Right lobe of liver (tissue), 6 donors: ENCODE data around the gene RAB35. TPM values are rescaled to one million over a fixed set of nuclear protein-coding genes. Genes with fewer than 3 reads are reported as not detected.

Source experiments
- ATAC-seq, 4 donors: fragments of 200-7000 bp; cut with Tn5 transposase; one replicate each; pipeline ENCODE4 v1.9.1; 2020; ENCODE audit warnings: mild to moderate bottlenecking in 4 of 4, moderate library complexity in 4 of 4
- DNase-seq, 3 donors: peaks; one replicate each; pipeline ENCODE4 v3.0.0-alpha.2; 2020
- H3K27ac ChIP-seq, 3 donors: fragments of 200-600 bp; one replicate each; pipeline ENCODE4 v1.8.0; 2022
- H3K27me3 ChIP-seq, 2 donors: fragments of 200-600 bp; one replicate each; pipeline ENCODE4 v1.8.0; 2022
- H3K36me3 ChIP-seq, 4 donors: fragments of 200-600 bp; sonication (generic) in 1 of 4; one replicate each; pipeline versions ENCODE4 v1.5.1 to v1.8.0; 2017 to 2022; ENCODE audit warnings: control low read depth in 1 of 4
- H3K4me1 ChIP-seq, 4 donors: fragments of 200-600 bp; sonication (generic) in 1 of 4; one replicate each; pipeline versions ENCODE4 v1.5.1 to v1.8.0; 2017 to 2022; ENCODE audit warnings: control low read depth in 1 of 4
- H3K4me3 ChIP-seq, 3 donors: fragments of 200-600 bp; one replicate each; pipeline ENCODE4 v1.8.0; 2022
- H3K9me3 ChIP-seq, 4 donors: fragments of 200-600 bp; sonication (generic) in 1 of 4; one replicate each; pipeline versions ENCODE4 v1.5.1 to v1.8.0; 2017 to 2022; ENCODE audit warnings: control low read depth in 1 of 4
- POLR2A ChIP-seq: fragments of 450-650 bp; IDR thresholded peaks from one replicate; pipeline ENCODE4 v1.6.1; 2017; ENCODE audit warnings: antibody characterized with exemption, mild to moderate bottlenecking
- WGBS: methylation state at CpG from one replicate; pipeline ENCODE4 v1.1.6; 2018; ENCODE audit warnings: low coverage, low lambda C conversion rate; ENCODE audit not compliant: insufficient coverage; ENCODE audit errors: missing lambda C conversion rate; 5-methylcytosine and 5-hydroxymethylcytosine counted together
- intact Hi-C, 2 donors: fragments of 100-400 bp; cut with DNase I; formaldehyde crosslinking; loops; one replicate each; pipeline versions ENCODE4 v1.11.2 to v1.14.1; 2022
- total RNA-seq, 6 experiments: library from RNA; depleted of rRNA in 2 of 6; stranded (reverse); fragments of >200 nt in 2 of 6; fragmentation: NEBNext Ultra II Directional in 3 of 6; extraction: Animal tissue kit (Norgen Biotek cat#: 25700) in 3 of 6; gene quantifications; one replicate each; pipeline versions ENCODE4 v1.1.0 to v1.2.4, GENCODE V29; 2016 to 2023
- TF ChIP-seq, protein P1 (sequence below), 4 donors: fragments of 200-600 bp in 3 of 4; fragments of 450-650 bp in 1 of 4; IDR thresholded peaks; one replicate each; pipeline versions ENCODE4 v1.5.1 to v1.8.0; 2016 to 2022; ENCODE audit warnings: antibody characterized with exemption in 4 of 4, mild to moderate bottlenecking in 2 of 4
- donor health status: DM: no; HTN: yes; CAD: no.
- donor health status: DM: no; HTN: no; CAD: no.
- donor health status: DM: no; HTN: no; CAD: no.
- donor health status: DM: no; HTN: yes; CAD: no.
- donor health status: DM: no; HTN: yes; CAD: no.

RAB35 gene
- total RNA-seq, 6 experiments from 2014 or later: 11.7 to 22.1 (median 14.7) TPM

DNA sequence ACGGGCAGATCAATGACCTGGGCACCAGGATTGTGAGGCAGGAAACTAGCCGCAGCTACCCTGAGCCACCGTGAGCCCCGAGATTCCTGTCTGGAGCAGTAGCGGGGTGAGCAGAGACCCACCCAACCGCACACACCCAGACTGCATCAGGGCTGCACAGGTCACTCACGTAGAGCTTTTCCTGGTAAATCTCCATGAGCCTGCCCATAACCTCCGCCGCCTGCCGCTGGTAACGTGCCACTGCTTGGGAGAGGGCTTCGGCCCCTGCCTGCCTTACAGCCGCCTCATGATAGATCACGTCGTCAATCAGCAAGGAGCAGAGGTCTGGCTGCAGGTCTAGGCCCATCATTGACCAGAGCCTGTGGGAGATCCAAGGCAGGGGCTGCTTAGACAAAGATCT lies 38.5 kb upstream of the RAB35 start:
- no peaks in the 10 kb centered on the region for H3K9me3 ChIP-seq
- ATAC-seq (no peak), DNase-seq (no peak)
- H3K4me3 ChIP-seq: no peak overlapping the region
- peaks cover 0 to 89% (median 50%) of the 10 kb centered on the region in 4 donors for H3K36me3 ChIP-seq
- H3K27me3 ChIP-seq: no peaks in the 10 kb centered on the region
- no peaks in the 10 kb centered on the region for H3K4me1 ChIP-seq
- 96% methylated on average over 7 of the region's 15 CpGs for WGBS
- H3K27ac ChIP-seq: no peak overlapping the region
- TF ChIP-seq, protein P1, sequence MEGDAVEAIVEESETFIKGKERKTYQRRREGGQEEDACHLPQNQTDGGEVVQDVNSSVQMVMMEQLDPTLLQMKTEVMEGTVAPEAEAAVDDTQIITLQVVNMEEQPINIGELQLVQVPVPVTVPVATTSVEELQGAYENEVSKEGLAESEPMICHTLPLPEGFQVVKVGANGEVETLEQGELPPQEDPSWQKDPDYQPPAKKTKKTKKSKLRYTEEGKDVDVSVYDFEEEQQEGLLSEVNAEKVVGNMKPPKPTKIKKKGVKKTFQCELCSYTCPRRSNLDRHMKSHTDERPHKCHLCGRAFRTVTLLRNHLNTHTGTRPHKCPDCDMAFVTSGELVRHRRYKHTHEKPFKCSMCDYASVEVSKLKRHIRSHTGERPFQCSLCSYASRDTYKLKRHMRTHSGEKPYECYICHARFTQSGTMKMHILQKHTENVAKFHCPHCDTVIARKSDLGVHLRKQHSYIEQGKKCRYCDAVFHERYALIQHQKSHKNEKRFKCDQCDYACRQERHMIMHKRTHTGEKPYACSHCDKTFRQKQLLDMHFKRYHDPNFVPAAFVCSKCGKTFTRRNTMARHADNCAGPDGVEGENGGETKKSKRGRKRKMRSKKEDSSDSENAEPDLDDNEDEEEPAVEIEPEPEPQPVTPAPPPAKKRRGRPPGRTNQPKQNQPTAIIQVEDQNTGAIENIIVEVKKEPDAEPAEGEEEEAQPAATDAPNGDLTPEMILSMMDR (IDR thresholded peaks at IDR 0.05): no peak
- no peak for TF ChIP-seq POLR2A
- intact Hi-C loops: no loop called here

DNA sequence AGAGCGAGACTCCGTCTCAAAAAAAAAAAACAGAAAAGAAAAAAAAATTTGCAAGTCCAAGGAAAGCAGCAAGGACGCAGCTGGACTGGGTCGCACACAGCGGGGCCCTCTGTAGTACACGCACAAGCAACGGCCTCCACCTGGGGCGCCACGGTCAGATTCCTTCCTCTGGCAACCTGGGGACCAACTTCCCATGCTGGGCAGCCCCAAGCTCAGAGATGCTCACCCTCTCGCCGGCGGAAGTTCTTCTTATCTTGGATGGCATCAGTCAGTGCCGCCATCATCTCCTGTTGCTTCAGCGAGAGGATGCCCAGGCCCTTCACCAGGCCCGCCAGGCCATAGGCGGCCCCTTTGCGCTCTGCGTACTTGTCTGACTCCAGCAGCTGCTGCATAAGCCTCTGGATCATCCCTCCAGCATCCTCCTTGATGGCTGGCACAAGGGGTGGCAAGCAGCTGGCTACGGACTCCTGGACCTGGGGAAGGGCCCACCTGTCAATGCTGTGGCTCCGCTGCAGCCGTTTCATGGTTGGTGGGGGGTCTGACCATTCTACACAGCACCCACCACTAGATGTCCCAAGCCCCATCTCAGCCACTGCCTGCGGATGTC lies 34.5 kb upstream of the RAB35 start:
- intact Hi-C loops: no loop called here
- Histone ChIP-seq H3K4me1 (no peaks in the 10 kb centered on the region), H3K9me3 (no peaks in the 10 kb centered on the region), H3K27me3 (no peaks in the 10 kb centered on the region), H3K27ac (no peak overlapping the region), H3K36me3 (peaks cover 0 to 92% (median 52%) of the 10 kb centered on the region in 4 donors), H3K4me3 (no peak overlapping the region)
- ATAC-seq (peak in 1 of 4 donors; percentile 14), DNase-seq (peak in 1 of 3 donors; percentile 32)
- TF ChIP-seq, protein P1 (IDR thresholded peaks at IDR 0.05): no peak
- TF ChIP-seq POLR2A: no peak
- WGBS: 90% methylated on average over 9 of the region's 22 CpGs

DNA sequence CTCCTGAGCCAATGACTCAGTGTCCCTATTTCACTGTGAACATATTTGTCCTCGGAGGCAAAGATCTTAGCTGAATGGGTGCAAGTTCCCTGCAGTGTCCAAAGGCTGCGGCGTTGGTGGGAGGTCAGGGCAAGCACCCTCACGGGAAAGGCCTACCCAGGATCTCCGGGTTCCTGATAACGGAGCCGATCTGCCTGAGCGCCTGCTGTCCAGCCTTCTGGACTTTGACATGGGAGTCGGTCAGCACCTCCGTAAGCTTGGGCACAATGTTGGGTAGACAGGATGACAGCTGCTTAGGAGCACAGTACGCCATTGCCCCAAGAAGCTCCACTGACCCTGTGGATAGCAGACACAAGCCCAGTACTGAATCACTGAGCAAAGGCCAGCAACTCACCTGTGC lies 31.5 kb upstream of the RAB35 start:
- H3K36me3 ChIP-seq: peaks cover 0 to 91% (median 40%) of the 10 kb centered on the region in 4 donors
- no peak for TF ChIP-seq POLR2A
- TF ChIP-seq, protein P1 (IDR thresholded peaks at IDR 0.05): no peak
- H3K27ac ChIP-seq: no peak overlapping the region
- DNase-seq (peak in 1 of 3 donors; percentile 46), ATAC-seq (no peak)
- H3K4me1 ChIP-seq: no peaks in the 10 kb centered on the region
- no peak overlapping the region for H3K4me3 ChIP-seq
- intact Hi-C loops: no loop called here
- no peaks in the 10 kb centered on the region for H3K9me3 ChIP-seq
- H3K27me3 ChIP-seq: no peaks in the 10 kb centered on the region
- WGBS: 68% methylated on average over 8 of the region's 11 CpGs

DNA sequence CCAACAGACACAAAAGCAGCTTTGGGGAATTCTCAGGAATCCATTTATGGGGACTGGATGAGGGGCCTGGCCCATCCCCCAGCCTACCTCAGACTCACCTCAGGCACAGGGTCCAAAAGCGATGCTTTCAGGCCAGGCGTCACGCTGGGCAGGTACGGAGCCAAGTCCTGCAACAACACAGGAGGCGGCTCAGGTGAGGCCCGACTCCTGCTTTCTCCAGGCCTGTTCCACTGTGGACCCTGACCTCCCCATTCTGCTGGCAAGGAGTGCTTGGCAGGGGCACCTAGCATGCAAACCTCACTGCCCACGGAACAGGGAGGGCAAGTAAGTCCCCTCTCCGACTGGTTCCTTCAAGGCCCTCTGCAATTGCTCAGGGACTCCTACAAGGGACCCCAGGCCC lies 28.6 kb upstream of the RAB35 start:
- peak; percentile 42 to 92 (median 62) for ATAC-seq

More for the DNA sequence above, 28.6 kb upstream of the RAB35 start:
- Histone ChIP-seq H3K9me3 (no peaks in the 10 kb centered on the region), H3K27me3 (no peaks in the 10 kb centered on the region), H3K27ac (no peak overlapping the region), H3K36me3 (peaks cover 0 to 97% (median 55%) of the 10 kb centered on the region in 4 donors), H3K4me1 (no peaks in the 10 kb centered on the region), H3K4me3 (no peak overlapping the region)
- WGBS: no CpG with 5 or more reads among the region's 8 CpGs
- TF ChIP-seq POLR2A: no peak
- TF ChIP-seq, protein P1 (IDR thresholded peaks at IDR 0.05): no peak
- intact Hi-C loops: no loop called here
- peak in 2 of 3 donors; percentile 74 to 84 for DNase-seq
